Kidney (tissue), 14 donors: ENCODE results near the gene RAP1A. TPM values are rescaled to one million over a fixed set of nuclear protein-coding genes. Genes with fewer than 3 reads are reported as not detected.

ENCODE experiments used
- DNase-seq, 5 donors: peaks; one replicate each; pipeline ENCODE4 v3.0.0-alpha.2; 2013 to 2020
- FAIRE-seq: peaks from 2 replicates; lab custom pipeline; 2012; peaks lifted over from hg19 to GRCh38; lab: Jason Lieb, UNC
- H3K27ac ChIP-seq, 2 donors: one replicate each; pipeline ENCODE4 v1.7.0; 2013; ENCODE audit warnings: low read depth in 2 of 2, low read length in 2 of 2, inconsistent platforms in 1 of 2
- H3K27me3 ChIP-seq: one replicate; pipeline ENCODE4 v1.7.1; 2013; ENCODE audit warnings: low read length, inconsistent platforms; ENCODE audit not compliant: control insufficient read depth, insufficient read depth
- H3K36me3 ChIP-seq, 3 donors: one replicate each; pipeline versions ENCODE4 v1.7.0 to v1.7.1; 2013; ENCODE audit warnings: low read length in 3 of 3, control low read depth in 1 of 3, inconsistent platforms in 1 of 3; ENCODE audit not compliant: insufficient read depth in 3 of 3, control insufficient read depth in 2 of 3
- H3K4me1 ChIP-seq, 3 donors: one replicate each; pipeline versions ENCODE4 v1.7.0 to v1.7.1; 2013; ENCODE audit warnings: low read length in 3 of 3, inconsistent platforms in 1 of 3, low read depth in 1 of 3; ENCODE audit not compliant: control insufficient read depth in 2 of 3, insufficient read depth in 2 of 3
- H3K4me3 ChIP-seq, 3 donors: one replicate each; pipeline versions ENCODE4 v1.7.0 to v1.8.1; 2013; ENCODE audit warnings: low read length in 3 of 3, control low read depth in 1 of 3, inconsistent platforms in 1 of 3
- H3K9ac ChIP-seq, 3 donors: one replicate each; pipeline versions ENCODE4 v1.7.0 to v1.7.1; 2013; ENCODE audit warnings: low read length in 3 of 3, control low read depth in 1 of 3, inconsistent platforms in 1 of 3
- H3K9me3 ChIP-seq, 3 donors: one replicate each; pipeline versions ENCODE4 v1.7.0 to v1.7.1; 2013; ENCODE audit warnings: low read length in 3 of 3, control low read depth in 1 of 3, inconsistent platforms in 1 of 3; ENCODE audit not compliant: control insufficient read depth in 2 of 3, insufficient read depth in 1 of 3
- intact Hi-C: fragments of 100-400 bp; cut with DNase I; formaldehyde crosslinking; loops from one replicate; pipeline ENCODE4 v1.11.1; 2022
- polyA plus RNA-seq: library from polyadenylated mRNA; stranded (reverse); fragments of 350-450 nt; fragmentation: Illumina TruSeq; extraction: RNeasy Lipid Tissue Mini Kit (QIAGEN cat#74804); gene quantifications from one replicate; pipeline ENCODE4 v1.2.3, GENCODE V29; 2014; ENCODE audit warnings: low read depth, low replicate concordance; ENCODE audit not compliant: insufficient read depth
- total RNA-seq: library from RNA; stranded (reverse); fragmentation: NEBNext Ultra II Directional; extraction: Animal tissue kit (Norgen Biotek cat#: 25700); gene quantifications from one replicate; pipeline ENCODE4 v1.2.1, GENCODE V29; 2021
- TF ChIP-seq, protein P1 (sequence below): IDR thresholded peaks from 3 replicates; pipeline ENCODE4 v1.5.1; 2012; ENCODE audit warnings: mild to moderate bottlenecking, moderate library complexity, borderline replicate concordance; ENCODE audit not compliant: insufficient read depth; ENCODE audit errors: extremely low read depth
- donor health status: control.
- donor health status: control.
- donor health status: control.
- donor health status: control.
- donor health status: control.
- donor health status: DM: yes; HTN: yes; CAD: no.
- donor health status: Normal renal cell carcinoma (clear cell type).

The RAP1A gene
- total and polyA plus RNA-seq, 2 donors from 2014 or later = 55.8 to 91.3 TPM

DNA sequence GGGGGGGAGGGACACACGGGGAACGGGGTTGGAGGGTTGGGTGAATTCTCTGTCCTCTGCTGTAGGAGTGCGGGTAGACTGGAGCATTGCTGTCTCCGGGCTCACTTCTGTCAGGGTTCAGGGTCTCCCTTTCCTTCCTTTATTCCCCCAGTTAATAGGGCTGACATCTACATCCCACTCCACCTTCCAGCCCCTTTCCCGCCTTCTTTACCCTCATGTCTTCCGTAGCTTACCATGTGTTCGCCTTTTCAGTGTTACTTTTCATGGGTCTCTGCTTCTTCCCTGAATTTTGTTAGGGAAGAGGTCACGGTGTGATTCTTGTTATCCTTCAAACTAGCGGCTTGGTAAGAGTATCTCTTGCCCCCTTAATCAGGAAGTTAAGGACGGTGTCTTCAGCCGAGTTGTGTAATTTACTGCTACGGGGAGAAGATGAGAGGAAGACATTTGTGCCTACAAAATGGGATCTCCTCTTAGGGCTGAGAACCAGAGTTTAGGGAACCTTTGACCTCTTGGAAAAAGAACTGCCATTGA, 917 bp downstream of the RAP1A start:
- Histone ChIP-seq H3K27me3 (no peaks in the 10 kb centered on the region), H3K27ac (peak overlapping the region; percentile 82 to 89), H3K4me3 (peak overlapping the region; percentile 68 to 88 (median 88)), H3K36me3 (no peaks in the 10 kb centered on the region), H3K9me3 (no peaks in the 10 kb centered on the region), H3K4me1 (peaks cover 0 to 11% (median 11%) of the 10 kb centered on the region in 3 donors), H3K9ac (peak overlapping the region; percentile 2 to 81 (median 77))
- FAIRE-seq = no peak
- TF ChIP-seq, protein P1, sequence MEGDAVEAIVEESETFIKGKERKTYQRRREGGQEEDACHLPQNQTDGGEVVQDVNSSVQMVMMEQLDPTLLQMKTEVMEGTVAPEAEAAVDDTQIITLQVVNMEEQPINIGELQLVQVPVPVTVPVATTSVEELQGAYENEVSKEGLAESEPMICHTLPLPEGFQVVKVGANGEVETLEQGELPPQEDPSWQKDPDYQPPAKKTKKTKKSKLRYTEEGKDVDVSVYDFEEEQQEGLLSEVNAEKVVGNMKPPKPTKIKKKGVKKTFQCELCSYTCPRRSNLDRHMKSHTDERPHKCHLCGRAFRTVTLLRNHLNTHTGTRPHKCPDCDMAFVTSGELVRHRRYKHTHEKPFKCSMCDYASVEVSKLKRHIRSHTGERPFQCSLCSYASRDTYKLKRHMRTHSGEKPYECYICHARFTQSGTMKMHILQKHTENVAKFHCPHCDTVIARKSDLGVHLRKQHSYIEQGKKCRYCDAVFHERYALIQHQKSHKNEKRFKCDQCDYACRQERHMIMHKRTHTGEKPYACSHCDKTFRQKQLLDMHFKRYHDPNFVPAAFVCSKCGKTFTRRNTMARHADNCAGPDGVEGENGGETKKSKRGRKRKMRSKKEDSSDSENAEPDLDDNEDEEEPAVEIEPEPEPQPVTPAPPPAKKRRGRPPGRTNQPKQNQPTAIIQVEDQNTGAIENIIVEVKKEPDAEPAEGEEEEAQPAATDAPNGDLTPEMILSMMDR = no peak
- intact Hi-C loops = no loop called here
- peak in 2 of 5 donors; percentile 59 to 70 for DNase-seq

DNA sequence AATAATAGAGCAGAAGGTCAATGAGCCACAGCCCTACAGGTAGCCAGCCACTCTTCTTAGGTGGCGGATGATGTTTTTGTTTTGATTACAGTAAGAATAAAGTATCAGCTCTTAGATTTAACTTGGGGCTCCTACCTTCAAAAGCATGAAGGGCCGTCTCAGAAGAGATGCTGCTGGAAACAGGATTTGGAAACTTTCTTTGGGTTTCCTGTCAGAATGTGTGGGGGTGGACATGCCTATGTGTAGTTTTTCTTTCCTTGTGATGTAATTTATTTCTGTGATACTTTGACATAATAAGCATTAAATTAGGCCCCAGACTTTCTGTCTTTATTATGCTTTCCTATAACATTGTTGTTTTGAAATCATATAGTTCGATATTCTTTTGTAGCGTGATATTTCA, 1.5 kb downstream of the RAP1A start:
- Histone ChIP-seq H3K27me3 (no peaks in the 10 kb centered on the region), H3K36me3 (no peaks in the 10 kb centered on the region), H3K4me3 (peak overlapping the region in 2 of 3 donors; percentile 68 to 88), H3K9ac (peak overlapping the region; percentile 2 to 81 (median 77)), H3K4me1 (peaks cover 0 to 11% (median 11%) of the 10 kb centered on the region in 3 donors), H3K27ac (peak overlapping the region; percentile 82 to 89), H3K9me3 (no peaks in the 10 kb centered on the region)
- TF ChIP-seq, protein P1 = no peak
- FAIRE-seq = no peak
- peak in 2 of 5 donors; percentile 19 to 33 for DNase-seq
- intact Hi-C loops = no loop called here

DNA sequence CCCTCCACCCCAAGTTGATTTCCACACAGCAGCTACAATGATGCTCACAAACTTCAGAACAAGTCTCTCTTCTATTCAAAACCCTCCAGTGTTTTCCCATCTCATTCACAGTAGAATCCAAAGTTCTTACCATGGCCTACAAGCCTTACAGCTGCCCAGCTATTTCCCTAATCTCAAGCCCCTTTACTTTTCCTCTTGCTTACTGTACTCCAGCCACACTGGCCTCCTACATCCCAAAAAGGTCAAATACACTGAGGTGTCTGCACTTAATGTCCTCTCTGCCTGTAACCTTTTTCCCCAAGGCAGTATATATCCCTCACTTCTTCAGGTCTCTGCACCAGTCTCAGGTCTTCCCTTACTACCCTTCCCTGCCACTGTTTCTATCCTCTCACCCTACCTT, 2.6 kb downstream of the RAP1A start:
- FAIRE-seq (no peak), DNase-seq (no peak)
- Histone ChIP-seq H3K9ac (no peak overlapping the region), H3K4me3 (no peak overlapping the region), H3K27me3 (no peaks in the 10 kb centered on the region), H3K27ac (no peak overlapping the region), H3K36me3 (no peaks in the 10 kb centered on the region), H3K9me3 (no peaks in the 10 kb centered on the region), H3K4me1 (peaks cover 0 to 13% (median 11%) of the 10 kb centered on the region in 3 donors)
- TF ChIP-seq, protein P1 = no peak
- intact Hi-C loops = no loop called here
